ENCODE data around the gene ACVR1B. TPM values are rescaled to one million over a fixed set of nuclear protein-coding genes. Genes with fewer than 3 reads are reported as not detected.

ACVR1B gene
- total RNA-seq, 1 experiment from 2014 or later: 13.4 TPM

DNA sequence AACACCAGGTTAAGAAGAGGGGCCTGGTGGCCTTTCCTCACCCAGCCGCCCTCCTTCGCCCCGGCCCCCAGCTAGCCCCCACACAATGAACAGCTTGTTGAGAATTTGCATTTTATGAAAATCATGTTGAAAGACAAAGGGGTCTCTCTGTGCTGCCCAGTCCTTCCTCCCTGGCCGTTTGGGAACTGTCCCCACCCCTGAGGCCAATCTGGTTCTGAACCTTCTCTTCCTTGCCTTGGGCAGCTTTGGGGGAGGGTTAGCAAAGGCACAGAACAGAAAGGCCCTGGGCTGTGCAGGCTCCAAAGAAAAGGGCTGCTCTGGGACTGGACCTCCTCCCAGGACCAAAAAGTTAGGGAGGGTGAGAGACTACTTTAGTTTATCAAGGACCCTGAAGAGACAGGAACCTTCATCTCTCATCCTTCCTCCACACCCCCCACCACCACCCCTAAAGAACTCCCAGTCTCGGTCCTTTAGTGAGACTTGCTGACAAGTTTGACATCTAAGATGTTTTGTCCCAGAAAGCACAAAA is 56.5 kb downstream of the ACVR1B start:
- 0 out of 2 replicates have a peak, but pooled peaks cover 4% of the 10 kb centered on the region for H3F3A ChIP-seq (ENCODE audit: insufficient read depth, low read depth)
- intact Hi-C loops (cut with micrococcal nuclease; ENCODE audit: unreplicated experiment): no loop called here
- no peaks in the 10 kb centered on the region for H3K4me1 ChIP-seq (replicated peaks; ENCODE audit: insufficient read depth)
- no TSS peak for BruUV-seq (replicated peaks)
- no peaks in the 10 kb centered on the region for H3K9me3 ChIP-seq (ENCODE audit: insufficient read depth, low read depth)
- no peak overlapping the region for H2AFZ ChIP-seq
- ChIA-PET CTCF (no interaction called here), POLR2A (ENCODE audit: unreplicated experiment) (no interaction called here)
- no peak overlapping the region for H3K4me3 ChIP-seq
- H3K27me3 ChIP-seq (ENCODE audit: insufficient read depth, low read depth): no peaks in the 10 kb centered on the region
- no peak overlapping the region for H3K4me2 ChIP-seq
- TF ChIP-seq, protein P1, sequence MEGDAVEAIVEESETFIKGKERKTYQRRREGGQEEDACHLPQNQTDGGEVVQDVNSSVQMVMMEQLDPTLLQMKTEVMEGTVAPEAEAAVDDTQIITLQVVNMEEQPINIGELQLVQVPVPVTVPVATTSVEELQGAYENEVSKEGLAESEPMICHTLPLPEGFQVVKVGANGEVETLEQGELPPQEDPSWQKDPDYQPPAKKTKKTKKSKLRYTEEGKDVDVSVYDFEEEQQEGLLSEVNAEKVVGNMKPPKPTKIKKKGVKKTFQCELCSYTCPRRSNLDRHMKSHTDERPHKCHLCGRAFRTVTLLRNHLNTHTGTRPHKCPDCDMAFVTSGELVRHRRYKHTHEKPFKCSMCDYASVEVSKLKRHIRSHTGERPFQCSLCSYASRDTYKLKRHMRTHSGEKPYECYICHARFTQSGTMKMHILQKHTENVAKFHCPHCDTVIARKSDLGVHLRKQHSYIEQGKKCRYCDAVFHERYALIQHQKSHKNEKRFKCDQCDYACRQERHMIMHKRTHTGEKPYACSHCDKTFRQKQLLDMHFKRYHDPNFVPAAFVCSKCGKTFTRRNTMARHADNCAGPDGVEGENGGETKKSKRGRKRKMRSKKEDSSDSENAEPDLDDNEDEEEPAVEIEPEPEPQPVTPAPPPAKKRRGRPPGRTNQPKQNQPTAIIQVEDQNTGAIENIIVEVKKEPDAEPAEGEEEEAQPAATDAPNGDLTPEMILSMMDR (conservative IDR thresholded peaks at IDR 0.05): no peak
- no peak for TF ChIP-seq EZH2 (IDR thresholded peaks at IDR 0.05; ENCODE audit: low read depth)
- DNase-seq: no peak
- no peaks in the 10 kb centered on the region for H3K79me2 ChIP-seq (ENCODE audit: low read depth)
- no peaks in the 10 kb centered on the region for H3K9me2 ChIP-seq (ENCODE audit: insufficient read depth)
- no peak overlapping the region for H3K27ac ChIP-seq
- no peaks in the 10 kb centered on the region for H4K20me1 ChIP-seq (ENCODE audit: insufficient read depth)
- no peaks in the 10 kb centered on the region for H3K36me3 ChIP-seq (ENCODE audit: low read depth)

DNA sequence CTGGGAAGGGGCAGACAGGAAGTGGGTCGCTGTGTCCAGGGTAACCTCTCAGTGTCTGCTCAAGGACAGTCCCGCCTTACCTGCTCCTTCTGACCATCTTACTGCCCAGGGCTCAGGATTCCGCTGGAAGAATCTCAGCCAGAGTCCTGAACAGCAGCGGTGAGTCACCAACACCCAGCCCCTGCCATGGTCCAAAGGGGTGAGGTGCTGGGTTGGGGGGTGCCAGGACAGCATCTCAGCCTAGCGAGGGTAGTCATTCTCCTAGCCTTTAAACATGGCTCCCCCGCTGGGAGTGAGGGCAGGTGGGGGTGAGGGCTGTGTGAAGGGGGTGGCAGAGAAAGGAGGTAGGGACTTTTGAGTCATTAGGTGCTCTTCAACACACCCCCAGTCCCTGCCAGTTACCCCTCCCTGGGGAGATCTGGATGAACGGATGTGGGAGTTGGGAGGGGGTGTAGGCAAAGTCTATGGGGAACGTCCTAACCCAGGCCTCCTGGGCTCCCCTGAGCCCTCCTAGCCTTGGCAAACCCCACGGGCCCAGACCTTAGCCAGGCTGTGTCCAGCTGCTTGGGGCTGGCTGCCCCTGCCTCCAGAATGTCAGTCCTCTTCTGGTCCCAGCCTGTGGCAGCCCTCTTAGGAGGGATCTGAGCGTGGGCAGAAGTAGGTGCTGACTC is 57.7 kb downstream of the ACVR1B start:
- H3K9me3 ChIP-seq (ENCODE audit: insufficient read depth, low read depth): no peaks in the 10 kb centered on the region
- H3K27ac ChIP-seq: no peak overlapping the region
- H2AFZ ChIP-seq: no peak overlapping the region
- intact Hi-C loops (cut with micrococcal nuclease; ENCODE audit: unreplicated experiment): no loop called here
- H3F3A ChIP-seq (ENCODE audit: insufficient read depth, low read depth): 0 out of 2 replicates have a peak, but pooled peaks cover 4% of the 10 kb centered on the region
- H3K36me3 ChIP-seq (ENCODE audit: low read depth): no peaks in the 10 kb centered on the region
- no TSS peak for BruUV-seq (replicated peaks)
- H3K79me2 ChIP-seq (ENCODE audit: low read depth): no peaks in the 10 kb centered on the region
- H3K9me2 ChIP-seq (ENCODE audit: insufficient read depth): no peaks in the 10 kb centered on the region
- CTCF ChIA-PET: interaction anchor here (0.6 to 0.8 kb wide), 3 partner anchors 14 to 495 kb away, joined by 3 read pairs; no protein-coding TSS in a partner anchor
- no peaks in the 10 kb centered on the region for H4K20me1 ChIP-seq (ENCODE audit: insufficient read depth)
- POLR2A ChIA-PET (ENCODE audit: unreplicated experiment): no interaction called here
- TF ChIP-seq EZH2 (IDR thresholded peaks at IDR 0.05; ENCODE audit: low read depth): no peak
- TF ChIP-seq, protein P1 (conservative IDR thresholded peaks at IDR 0.05): no peak
- H3K4me3 ChIP-seq: no peak overlapping the region
- H3K4me1 ChIP-seq (replicated peaks; ENCODE audit: insufficient read depth): no peaks in the 10 kb centered on the region
- no peaks in the 10 kb centered on the region for H3K27me3 ChIP-seq (ENCODE audit: insufficient read depth, low read depth)
- DNase-seq: no peak
- H3K4me2 ChIP-seq: no peak overlapping the region

DNA sequence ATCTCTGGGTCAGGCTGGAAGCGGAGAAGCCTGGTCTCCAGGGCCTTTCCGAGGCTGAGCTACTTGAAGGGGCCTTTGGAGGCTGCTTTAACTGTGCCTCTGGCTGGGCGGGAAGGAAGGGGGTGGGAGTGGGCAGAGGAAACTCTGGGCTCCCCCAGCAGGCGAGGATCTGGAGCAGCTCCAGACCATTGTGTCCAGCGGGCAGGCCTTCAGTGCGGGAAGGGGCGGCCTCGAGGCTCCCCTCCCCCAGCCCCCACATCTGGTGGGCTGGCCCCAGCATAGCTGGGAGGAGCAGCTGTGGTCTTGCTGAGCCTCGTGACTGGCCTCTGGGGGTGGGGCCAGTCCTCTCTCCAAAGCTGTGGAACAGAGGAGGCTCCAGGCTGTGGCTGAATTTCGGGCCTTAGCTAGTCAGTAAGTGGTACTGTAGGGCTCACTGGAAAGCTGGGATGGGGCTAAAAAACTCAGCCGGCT is 58.7 kb downstream of the ACVR1B start:
- intact Hi-C loops (cut with micrococcal nuclease; ENCODE audit: unreplicated experiment): no loop called here
- DNase-seq: no peak
- no peak overlapping the region for H3K27ac ChIP-seq
- H3K4me2 ChIP-seq: no peak overlapping the region
- H3K9me3 ChIP-seq (ENCODE audit: insufficient read depth, low read depth): no peaks in the 10 kb centered on the region
- H4K20me1 ChIP-seq (ENCODE audit: insufficient read depth): no peaks in the 10 kb centered on the region
- H3K4me1 ChIP-seq (replicated peaks; ENCODE audit: insufficient read depth): no peaks in the 10 kb centered on the region
- ChIA-PET POLR2A (ENCODE audit: unreplicated experiment) (no interaction called here), CTCF (interaction anchor here (0.6 to 0.7 kb wide), 2 partner anchors 13 to 494 kb away, joined by 3 read pairs; no protein-coding TSS in a partner anchor)
- no TSS peak for BruUV-seq (replicated peaks)
- H2AFZ ChIP-seq: no peak overlapping the region
- H3K36me3 ChIP-seq (ENCODE audit: low read depth): no peaks in the 10 kb centered on the region
- H3K4me3 ChIP-seq: no peak overlapping the region
- TF ChIP-seq EZH2 (IDR thresholded peaks at IDR 0.05; ENCODE audit: low read depth): no peak
- TF ChIP-seq, protein P1 (conservative IDR thresholded peaks at IDR 0.05): no peak
- no peaks in the 10 kb centered on the region for H3F3A ChIP-seq (ENCODE audit: insufficient read depth, low read depth)
- no peaks in the 10 kb centered on the region for H3K27me3 ChIP-seq (ENCODE audit: insufficient read depth, low read depth)
- no peaks in the 10 kb centered on the region for H3K79me2 ChIP-seq (ENCODE audit: low read depth)
- H3K9me2 ChIP-seq (ENCODE audit: insufficient read depth): no peaks in the 10 kb centered on the region

All from PC-9 (cell line).